ENCODE data around the gene MDC1.
"Not testable (repeated sequence)": the region's sequence is repeated elsewhere in the genome, so short reads cannot be mapped to it uniquely, and the experiment has no call there.

MDC1 gene

DNA sequence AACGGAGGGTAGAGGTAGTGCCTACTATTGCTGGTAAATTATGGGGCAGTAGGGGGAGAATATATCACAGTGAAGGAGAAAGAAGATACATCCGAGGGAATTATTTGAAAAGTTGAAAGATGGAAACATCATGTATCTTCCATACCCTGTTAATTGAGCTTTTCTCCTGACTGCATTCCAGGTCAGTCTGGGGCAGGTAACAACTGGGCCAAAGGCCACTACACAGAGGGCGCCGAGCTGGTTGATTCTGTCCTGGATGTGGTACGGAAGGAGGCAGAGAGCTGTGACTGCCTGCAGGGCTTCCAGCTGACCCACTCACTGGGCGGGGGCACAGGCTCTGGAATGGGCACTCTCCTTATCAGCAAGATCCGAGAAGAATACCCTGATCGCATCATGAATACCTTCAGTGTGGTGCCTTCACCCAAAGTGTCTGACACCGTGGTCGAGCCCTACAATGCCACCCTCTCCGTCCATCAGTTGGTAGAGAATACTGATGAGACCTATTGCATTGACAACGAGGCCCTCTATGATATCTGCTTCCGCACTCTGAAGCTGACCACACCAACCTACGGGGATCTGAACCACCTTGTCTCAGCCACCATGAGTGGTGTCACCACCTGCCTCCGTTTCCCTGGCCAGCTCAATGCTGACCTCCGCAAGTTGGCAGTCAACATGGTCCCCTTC is 6.2 kb upstream of the MDC1 start:
- DNase-seq: not testable (repeated sequence)

DNA sequence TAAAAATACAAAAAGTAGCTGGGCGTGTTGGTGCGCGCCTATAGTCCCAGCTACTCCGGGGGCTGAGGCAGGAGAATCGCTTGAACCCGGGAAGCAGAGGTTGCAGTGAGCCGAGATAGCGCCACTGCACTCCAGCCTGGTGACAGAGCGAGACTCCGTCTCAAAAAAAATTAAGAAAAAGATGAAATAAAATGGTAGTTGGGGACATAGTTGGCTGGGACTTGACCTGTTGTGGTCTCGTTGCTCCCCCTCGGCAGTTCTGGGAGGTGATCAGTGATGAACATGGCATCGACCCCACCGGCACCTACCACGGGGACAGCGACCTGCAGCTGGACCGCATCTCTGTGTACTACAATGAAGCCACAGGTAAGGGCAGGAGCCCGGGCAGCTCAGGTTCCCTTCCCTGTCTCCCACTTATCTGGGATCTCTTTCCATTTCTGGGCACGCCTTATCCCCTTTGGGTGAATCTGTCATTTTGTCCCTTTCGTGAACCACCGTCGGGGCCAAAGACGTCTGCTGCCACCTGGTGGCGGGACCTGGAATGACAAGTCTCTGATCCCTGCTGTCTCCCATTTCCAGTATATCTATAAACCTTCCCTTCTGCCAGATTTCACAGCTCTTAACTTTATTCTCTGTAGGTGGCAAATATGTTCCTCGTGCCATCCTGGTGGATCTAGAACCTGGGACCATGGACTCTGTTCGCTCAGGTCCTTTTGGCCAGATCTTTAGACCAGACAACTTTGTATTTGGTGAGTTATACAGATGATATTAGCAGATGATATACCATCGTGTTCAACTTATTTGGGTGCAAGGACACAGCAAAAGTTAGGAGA is 5.4 kb upstream of the MDC1 start:
- DNase-seq: peak; percentile 66

DNA sequence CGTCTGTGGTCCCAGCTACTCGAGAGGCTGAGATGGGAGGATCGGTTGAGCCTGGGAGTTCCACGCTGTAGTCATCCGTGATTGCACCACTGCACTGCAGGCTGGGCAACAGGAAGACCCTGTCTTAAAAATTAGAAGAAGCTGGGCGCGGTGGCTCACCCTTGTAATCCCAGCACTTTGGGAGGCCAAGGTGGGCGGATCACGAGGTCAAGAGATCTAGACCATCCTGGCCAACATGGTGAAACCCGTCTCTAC is 4.9 kb upstream of the MDC1 start:
- DNase-seq: not testable (repeated sequence)

DNA sequence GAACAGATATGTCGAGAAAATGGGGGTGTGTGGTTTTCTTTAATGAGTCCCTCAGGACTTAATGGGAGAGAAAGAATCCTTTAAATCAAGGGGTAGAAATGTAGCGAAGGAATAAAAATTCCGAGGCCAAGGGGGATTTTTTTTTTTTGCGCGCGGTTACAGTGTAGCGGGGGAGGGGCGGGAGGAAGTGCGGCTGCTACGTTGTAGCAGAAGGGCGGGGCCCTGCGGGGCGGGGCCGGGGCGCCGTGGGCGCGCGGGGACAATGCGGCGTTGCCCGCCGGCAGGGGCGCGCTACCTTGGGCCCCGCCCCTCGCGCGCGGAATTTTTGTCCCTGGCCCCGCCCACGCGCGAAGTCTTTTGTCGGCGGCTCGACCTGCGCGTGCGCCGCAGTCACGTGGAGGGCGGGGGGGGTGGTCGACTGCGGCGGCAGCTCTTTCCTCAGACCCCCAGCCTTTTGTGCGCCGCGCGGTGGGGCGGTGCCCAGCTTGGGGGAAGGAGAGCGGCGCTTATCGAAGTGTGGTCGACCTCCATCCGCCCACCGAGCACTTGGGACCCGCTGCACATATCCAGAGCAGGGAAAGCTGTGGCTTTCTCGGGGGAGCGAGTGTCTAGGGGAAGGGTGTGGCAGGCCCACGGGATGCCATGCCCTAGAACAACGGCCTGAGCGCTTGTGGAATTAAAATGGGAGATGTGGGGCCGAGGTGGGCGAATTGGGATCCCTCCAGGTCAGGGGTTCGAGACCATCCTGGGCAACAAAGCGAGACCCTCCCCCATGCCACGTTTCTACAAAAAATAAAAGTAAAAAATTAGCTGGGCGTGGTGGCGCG is 4.3 kb upstream of the MDC1 start:
- DNase-seq: peak; percentile 85

DNA sequence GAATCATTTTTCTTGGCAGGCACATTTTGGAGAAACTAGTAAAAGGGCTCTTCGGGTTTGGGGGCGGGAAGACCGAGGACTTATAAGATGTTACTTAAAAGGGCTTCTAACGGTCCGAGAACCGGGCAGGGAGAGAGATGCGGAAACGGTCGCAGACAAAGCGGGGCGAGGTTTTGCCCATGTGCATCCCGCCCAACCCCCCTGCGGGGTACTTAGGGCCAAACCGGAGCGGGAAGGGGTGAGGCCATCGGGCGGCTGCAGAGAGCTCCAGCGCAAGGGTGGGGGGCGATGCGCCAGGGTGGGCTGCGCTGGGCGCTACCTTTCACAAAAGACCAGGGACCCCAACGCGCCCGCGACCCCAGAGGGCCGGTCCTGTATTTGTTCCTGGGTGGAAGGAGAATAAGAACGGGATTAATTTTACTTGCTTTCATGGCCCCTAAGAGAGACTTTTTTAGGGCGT is 3.7 kb upstream of the MDC1 start:
- peak; percentile 82 for DNase-seq

DNA sequence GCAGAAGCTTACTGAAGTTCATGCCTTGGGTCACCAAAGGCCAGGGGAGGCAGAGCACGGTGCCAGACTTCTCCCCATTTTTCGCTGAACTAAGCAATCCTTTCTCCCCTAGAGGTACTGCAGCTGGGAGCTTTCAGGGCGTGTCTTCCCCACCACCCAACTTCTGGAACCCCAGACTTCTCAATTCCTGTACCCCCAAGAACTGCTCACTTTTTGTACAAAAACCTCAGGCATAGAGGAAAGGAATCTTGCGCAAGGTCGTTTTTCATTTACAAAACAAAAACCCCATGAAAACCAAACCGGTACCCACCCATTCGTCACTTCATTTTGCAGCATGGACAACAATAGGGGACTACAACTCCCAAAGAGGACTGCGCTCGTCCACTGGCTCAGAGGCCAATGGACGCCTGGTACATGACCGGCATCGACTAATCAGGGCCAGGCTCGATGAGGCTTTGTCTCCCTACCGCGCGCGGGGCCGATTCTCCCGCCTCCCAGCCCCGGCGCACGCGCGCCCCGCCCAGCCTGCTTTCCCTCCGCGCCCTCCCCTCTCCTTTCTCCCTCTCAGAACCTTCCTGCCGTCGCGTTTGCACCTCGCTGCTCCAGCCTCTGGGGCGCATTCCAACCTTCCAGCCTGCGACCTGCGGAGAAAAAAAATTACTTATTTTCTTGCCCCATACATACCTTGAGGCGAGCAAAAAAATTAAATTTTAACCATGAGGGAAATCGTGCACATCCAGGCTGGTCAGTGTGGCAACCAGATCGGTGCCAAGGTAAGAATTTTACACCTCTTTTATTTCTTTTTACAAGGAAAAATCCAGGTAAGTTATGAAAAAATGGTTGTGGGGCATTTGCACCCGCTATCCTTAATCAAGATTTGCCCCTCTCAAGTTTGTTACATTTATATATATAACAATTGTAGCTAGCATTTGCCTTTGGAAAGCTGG is 3.0 kb upstream of the MDC1 start, which contains the start of gene TUBB:
TSS of gene TUBB (plus strand) at position 562 of the 947 bp plus-strand sequence. CDS start at position 717, 155 bp downstream.
- DNase-seq: peak; percentile 98

DNA sequence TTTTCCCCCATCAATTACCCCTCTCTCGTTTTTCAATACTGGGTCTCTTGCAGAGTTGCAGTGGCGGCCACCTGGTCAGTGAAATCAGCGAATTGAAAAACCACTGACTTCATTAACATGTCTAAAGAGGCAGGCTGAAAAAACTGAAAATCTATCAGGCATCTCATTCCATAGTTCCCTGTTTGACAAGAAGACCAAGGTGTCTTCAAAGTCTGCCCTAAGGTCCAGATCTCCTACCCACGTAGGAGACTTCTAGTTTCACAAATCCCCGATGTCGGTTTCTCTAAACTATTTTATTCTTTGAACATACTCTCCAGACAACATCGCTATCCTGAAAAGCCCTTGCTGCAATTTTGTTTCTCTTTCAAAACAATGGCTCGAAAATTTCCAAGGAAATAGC is 2.3 kb upstream of the MDC1 start:
- DNase-seq: no peak

DNA sequence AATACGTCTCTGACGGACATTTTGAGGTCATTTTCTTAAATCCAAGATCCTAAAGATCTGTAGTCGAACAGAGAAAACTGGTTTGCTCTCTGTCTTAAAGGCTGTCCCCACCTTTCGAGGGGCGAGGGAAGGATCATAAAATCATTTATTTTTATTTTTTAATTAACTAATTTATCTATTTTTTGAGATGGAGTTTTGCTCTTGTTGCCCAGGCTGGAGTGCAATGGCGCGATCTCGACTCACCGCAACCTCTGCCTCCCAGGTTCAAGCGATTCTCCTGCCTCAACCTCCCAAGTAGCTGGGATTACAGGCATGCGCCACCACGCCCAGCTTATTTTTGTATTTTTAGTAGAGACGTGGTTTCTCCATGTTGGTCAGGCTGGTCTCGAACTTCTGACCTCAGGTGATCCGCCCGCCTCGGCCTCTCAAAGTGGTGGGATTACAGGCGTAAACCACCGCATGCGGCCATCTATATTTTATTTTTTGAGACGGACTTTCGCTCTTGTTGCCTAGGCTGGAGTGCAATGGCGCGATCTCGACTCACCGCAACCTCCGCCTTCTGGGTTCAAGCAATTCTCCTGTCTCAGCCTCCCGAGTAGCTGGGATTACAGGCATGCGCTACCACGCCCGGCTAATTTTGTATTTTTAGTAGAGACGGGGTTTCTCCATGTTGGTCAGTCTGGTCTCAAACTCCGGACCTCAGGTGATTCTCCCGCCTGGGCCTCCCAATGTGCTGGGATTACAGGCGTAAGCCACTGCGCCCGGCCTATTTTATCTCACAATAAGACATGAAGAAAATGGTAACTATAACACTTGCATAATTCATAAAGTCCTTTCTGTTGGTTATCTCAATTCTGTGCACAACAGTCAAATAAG is 1.0 kb upstream of the MDC1 start:
- DNase-seq: not testable (repeated sequence)

DNA sequence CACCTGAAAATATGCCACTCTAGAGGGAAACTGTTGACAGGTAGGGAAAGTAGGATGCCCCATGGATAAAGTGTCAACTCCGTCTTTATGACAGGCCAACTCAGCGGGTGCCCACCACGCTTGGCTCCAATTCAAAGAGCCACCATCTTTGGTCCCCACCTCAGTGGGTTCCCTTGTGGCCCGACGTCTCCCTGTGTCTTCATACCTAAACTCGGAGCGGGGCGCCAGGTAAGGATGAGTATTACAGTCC is 277 bp downstream of the MDC1 start:
- DNase-seq: no peak

DNA sequence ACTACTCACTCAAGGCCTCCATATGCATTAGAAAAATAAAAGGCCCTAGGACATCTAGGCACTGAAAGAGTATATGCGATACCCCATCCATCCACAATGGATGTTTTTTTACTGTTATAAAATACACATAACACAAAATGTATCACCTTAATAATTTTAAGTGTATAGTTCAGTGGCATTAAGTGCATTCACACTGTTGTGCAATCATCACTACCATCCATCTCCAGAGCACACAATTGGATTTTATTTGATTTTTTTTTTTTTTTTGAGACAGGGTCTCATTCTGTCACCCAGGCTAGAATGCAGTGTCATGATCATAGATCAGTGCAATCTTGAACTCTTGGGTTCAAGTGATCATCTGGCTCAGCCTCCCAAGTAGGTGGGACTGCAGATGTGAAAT is 2.8 kb downstream of the MDC1 start:
- DNase-seq: no peak

DNA sequence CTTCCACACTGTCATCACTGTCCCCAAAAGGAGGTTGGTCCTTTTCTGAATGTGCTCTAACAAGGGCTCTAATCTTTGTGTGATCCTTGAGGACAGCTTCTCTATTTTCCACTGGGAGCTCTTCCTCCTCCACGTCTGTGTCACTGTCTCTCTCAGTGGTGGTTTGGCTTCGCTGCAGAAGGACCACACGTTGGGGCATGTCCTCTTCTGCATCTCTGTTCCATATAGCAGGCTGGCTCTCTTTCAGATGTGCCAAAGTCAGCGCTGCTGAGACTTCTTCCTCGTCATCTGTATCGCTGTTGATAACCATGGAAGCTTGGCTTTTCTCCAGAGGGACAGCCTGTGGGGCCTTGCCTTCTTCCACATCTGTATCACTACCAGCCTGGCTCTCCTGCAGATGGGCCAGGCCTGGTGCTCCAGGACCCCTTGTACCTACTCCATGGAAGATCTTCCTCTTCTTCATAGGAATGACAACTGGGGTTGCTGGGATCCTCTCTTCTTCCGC is 4.6 kb downstream of the MDC1 start:
- no peak for DNase-seq

DNA sequence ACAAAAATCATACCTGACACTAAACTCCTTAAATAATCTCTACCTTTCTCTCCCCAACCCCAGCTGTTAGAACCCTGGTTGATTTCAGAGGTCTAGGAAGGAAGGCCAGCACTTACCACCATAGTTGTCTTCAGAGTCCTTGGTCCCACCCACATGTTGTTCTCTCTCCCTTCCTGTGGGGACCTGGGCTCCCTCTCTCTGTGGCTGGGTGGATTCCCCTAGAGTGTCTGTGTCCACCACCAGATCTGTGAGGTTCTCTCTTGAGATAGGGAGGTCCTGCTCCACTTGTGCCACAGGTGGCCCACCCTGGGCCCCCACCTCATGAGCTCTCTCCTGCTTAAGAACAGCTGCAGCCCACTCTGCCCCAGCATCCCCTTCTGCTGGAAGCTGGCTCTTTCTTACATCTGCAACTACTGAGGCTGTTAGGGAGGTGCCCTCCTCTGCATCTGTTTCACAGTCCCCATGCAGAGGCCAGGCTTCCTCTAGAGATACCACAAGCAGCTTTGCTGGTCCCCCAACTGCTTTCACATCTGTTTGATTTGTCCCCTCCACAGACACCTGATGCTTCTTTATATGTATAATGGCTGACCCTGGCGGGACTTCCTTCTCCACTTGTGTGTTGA is 5.2 kb downstream of the MDC1 start:
- DNase-seq: no peak

DNA sequence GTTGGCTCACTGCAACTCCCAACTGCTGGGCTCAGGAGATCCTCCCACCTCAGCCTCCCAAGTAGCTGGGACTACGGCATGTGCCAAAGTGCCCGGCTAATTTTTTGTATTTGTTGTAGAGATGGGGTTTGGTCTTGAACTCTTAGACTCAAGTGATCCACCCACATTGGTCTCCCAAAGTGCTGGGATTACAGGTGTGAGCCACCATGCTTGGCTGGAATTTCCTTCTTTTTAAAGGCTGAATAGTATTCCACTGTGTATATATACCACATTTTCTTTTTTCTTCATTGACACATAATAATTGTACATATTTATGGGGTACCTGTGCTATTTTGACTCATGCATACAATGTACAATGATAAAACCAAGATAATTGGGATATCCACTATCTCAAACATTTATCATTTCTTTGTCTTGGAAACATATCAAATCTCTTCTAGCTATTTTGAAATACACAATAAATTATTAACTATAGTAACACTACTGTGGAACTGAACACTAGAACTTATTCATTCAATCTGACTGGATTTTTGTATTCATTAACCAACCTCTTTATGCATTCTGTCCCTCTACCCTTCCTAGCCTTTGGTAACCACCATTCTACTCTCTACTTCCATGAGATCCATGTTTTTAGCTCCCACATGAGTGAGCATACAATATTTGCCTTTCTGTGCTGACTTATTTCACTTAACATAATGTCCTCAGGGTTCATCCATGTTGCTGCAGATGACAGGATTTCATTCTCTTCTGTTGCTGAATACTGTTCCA is 7.8 kb downstream of the MDC1 start:
- DNase-seq: no peak

DNA sequence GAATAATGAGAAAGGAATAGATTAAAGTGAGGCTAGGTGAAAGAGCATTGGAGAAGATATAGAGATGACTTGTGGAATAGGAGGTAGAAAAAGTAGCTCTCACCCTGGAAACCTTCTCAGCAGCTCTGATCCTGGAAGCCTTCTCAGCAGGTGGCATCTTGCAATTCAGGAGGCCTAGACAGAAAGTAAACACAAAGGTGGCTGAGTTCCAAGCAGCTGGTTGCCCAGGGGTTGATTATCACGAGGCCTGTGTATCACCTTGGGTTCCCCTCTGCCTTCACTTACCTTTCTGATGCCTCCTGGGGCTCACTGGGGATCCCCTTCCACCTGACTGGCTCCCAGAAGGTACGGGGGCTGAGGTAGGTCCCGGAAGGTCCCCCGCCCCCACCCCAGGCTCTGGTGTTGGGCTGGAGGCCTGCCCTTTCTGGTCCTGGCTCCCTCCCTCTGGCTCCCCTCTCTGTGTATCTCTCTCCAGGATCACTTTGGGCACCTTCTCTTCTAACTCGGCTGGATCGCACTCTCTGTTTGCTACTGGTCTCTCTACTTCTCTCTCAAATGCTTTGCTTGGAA is 9.7 kb downstream of the MDC1 start:
- DNase-seq: peak; percentile 76

DNA sequence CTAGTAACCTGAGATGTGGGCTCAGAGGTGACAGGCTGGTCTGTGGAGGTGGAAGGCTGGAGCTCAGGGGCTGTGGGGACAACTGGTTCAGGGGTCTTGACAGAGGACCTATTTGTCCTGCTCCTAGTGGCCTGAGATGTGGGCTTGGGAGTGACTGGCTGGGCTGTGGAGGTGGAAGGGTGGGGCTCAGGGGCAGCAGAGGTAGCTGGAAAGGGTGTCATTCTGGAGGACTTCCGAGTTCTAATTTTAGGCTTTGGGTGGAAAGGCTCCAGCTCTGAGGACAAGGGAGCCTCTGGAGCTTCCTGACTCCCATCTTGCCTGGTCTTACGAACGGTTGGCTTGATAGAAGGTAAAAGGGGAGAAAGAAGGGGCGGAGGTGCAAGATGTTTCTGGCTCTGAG is 11.5 kb downstream of the MDC1 start:
- DNase-seq: no peak

DNA sequence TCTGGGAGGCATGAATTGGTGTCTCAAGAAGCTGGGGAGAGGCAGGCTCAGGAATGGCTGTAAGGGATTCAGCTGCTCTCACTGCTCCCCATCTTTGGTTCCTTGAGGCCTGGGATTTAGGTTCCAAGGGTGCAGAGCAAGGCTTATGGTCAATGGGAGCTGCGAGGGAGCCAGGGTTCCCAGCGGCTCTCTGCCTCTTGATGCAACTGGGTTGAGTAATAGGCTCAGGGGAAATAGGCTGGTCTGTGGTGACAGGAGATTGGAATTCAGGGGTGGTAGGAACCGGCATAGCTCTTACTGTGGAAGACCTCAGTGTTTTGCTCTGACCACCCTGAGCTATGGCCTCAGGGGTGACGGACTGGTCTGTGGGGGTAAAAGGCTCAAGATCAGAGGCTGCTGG is 13.3 kb downstream of the MDC1 start:
- DNase-seq: no peak

DNA sequence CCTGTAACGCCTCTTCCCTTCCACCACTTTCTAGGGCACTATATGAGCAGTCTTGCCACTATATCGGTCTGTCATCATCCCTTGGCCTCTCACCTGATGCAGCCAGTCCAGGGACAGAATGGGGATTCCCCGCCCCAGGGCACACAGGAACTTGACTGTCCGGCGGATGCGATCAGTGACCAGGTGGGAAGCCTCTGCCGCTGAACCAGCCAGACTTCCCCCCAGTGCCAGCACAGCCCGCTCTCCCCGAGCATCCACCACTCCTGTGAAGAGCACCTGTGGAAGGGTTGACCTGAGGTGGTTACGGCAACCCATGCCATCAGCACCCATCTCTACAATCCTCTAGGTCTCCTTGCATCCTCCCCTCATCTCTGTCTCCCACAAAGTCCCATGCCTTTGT is 14.1 kb downstream of the MDC1 start:
- no peak for DNase-seq

DNA sequence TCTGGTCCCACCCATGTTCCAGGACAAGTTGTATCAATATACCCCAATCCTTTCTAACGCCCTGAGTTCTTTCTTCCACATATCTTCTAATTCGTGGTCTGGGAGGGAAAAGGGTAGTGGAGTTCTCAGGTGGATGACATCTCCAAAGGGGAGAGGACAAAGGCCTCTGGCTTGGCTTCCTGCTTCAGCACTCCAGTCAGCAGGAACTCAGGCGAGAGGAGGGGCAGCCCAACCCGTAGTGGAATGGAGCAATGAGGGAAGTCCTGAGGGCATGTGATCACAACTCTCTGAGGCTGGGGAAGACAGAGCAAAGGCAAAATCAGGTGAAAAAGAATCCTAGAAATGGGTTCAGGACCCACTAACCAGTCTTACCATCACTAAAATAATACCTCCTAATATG is 16.7 kb downstream of the MDC1 start:
- no peak for DNase-seq

DNA sequence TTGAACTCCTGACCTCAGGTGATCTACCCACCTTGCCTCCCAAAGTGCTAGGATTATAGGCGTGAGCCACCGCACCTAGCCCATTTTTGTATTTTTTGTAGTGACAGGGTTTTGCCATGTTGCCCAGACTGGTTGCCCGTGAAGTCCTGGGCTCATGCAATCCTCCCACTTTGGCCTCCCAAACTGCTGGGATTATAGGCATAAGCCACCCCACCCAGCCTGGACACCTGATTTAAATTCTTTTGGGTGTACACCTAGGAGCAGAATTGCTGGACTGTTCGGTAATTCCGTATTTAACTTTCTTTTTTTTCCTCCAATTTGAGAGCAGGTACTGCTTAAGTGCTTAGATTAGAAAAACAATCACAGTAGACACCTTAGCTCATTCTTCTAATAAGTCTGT is 20.6 kb downstream of the MDC1 start:
- no peak for DNase-seq

Measured in NCI-H2171 treated with DMSO at 0.1 percent for 48 hours (cell line).